ENCODE results near the gene PRKAG2.
"Not testable (repeated sequence)": the region's sequence is repeated elsewhere in the genome, so short reads cannot be mapped to it uniquely, and the experiment has no call there.

Gene PRKAG2

GRCh38 chr7:151827620-151828019, 49.3 kb downstream of the PRKAG2 start:
- Histone ChIP-seq H3K4me1 (ENCODE audit: control insufficient read depth in 1 of 2, insufficient read depth in 1 of 2, low read depth in 1 of 2, low read length in 1 of 2) (no peaks in the 10 kb centered on the region), H3K27me3 (no peaks in the 10 kb centered on the region), H3K4me3 (ENCODE audit: low read depth in 1 of 2, low read length in 1 of 2) (no peak overlapping the region), H3K9me3 (no peaks in the 10 kb centered on the region), H3K27ac (no peak overlapping the region), H3K36me3 (no peaks in the 10 kb centered on the region)
- no peak for TF ChIP-seq CTCF (IDR thresholded peaks at IDR 0.05)

GRCh38 chr7:151826316-151826715, 50.6 kb downstream of the PRKAG2 start:
- H3K27me3 ChIP-seq; H3K27ac ChIP-seq; H3K36me3 ChIP-seq; H3K4me1 ChIP-seq (ENCODE audit: control insufficient read depth in 1 of 2, insufficient read depth in 1 of 2, low read depth in 1 of 2, low read length in 1 of 2); H3K9me3 ChIP-seq; H3K4me3 ChIP-seq (ENCODE audit: low read depth in 1 of 2, low read length in 1 of 2): not testable (repeated sequence)

GRCh38 chr7:151825721-151826120, 51.2 kb downstream of the PRKAG2 start:
- Histone ChIP-seq H3K27me3 (no peaks in the 10 kb centered on the region), H3K27ac (no peak overlapping the region), H3K36me3 (no peaks in the 10 kb centered on the region), H3K9me3 (no peaks in the 10 kb centered on the region), H3K4me3 (ENCODE audit: low read depth in 1 of 2, low read length in 1 of 2) (no peak overlapping the region), H3K4me1 (ENCODE audit: control insufficient read depth in 1 of 2, insufficient read depth in 1 of 2, low read depth in 1 of 2, low read length in 1 of 2) (no peaks in the 10 kb centered on the region)
- no peak for TF ChIP-seq CTCF (IDR thresholded peaks at IDR 0.05)

GRCh38 chr7:151824373-151824933, 52.5 kb downstream of the PRKAG2 start:
- Histone ChIP-seq H3K27ac (no peak overlapping the region), H3K36me3 (no peaks in the 10 kb centered on the region), H3K4me1 (ENCODE audit: control insufficient read depth in 1 of 2, insufficient read depth in 1 of 2, low read depth in 1 of 2, low read length in 1 of 2) (no peaks in the 10 kb centered on the region), H3K27me3 (no peaks in the 10 kb centered on the region), H3K4me3 (ENCODE audit: low read depth in 1 of 2, low read length in 1 of 2) (no peak overlapping the region), H3K9me3 (no peaks in the 10 kb centered on the region)
- TF ChIP-seq CTCF (IDR thresholded peaks at IDR 0.05): no peak

GRCh38 chr7:151823566-151824372, 53.1 kb downstream of the PRKAG2 start:
- Histone ChIP-seq H3K27ac (no peak overlapping the region), H3K4me3 (ENCODE audit: low read depth in 1 of 2, low read length in 1 of 2) (no peak overlapping the region), H3K27me3 (no peaks in the 10 kb centered on the region), H3K9me3 (no peaks in the 10 kb centered on the region), H3K4me1 (ENCODE audit: control insufficient read depth in 1 of 2, insufficient read depth in 1 of 2, low read depth in 1 of 2, low read length in 1 of 2) (no peaks in the 10 kb centered on the region), H3K36me3 (no peaks in the 10 kb centered on the region)
- no peak for TF ChIP-seq CTCF (IDR thresholded peaks at IDR 0.05)

GRCh38 chr7:151822541-151823181, 54.3 kb downstream of the PRKAG2 start:
- no peaks in the 10 kb centered on the region for H3K9me3 ChIP-seq
- no peak overlapping the region for H3K27ac ChIP-seq
- H3K4me3 ChIP-seq (ENCODE audit: low read depth in 1 of 2, low read length in 1 of 2): no peak overlapping the region
- H3K4me1 ChIP-seq (ENCODE audit: control insufficient read depth in 1 of 2, insufficient read depth in 1 of 2, low read depth in 1 of 2, low read length in 1 of 2): no peaks in the 10 kb centered on the region
- no peaks in the 10 kb centered on the region for H3K36me3 ChIP-seq
- H3K27me3 ChIP-seq: no peaks in the 10 kb centered on the region
- TF ChIP-seq CTCF (IDR thresholded peaks at IDR 0.05): no peak

Measured in neutrophil (primary cell).